Esophagus squamous epithelium (tissue), 4 donors: ENCODE measurements around the gene FBXW7.

Experiments used
- POLR2A ChIP-seq, 4 donors: fragments of 450-650 bp; IDR thresholded peaks; one replicate each; pipeline ENCODE4 v1.6.1; 2017; ENCODE audit warnings: antibody characterized with exemption in 4 of 4, mild to moderate bottlenecking in 4 of 4, moderate library complexity in 3 of 4
- TF ChIP-seq, protein P1 (sequence below), 6 experiments: fragments of 450-650 bp in 4 of 6; fragments of 200-600 bp in 2 of 6; sonication (generic) in 2 of 6; IDR thresholded peaks; one replicate each; pipeline ENCODE4 v1.5.1; 2016 to 2019; ENCODE audit warnings: antibody characterized with exemption in 6 of 6, mild to moderate bottlenecking in 4 of 6, moderate library complexity in 4 of 6

DNA sequence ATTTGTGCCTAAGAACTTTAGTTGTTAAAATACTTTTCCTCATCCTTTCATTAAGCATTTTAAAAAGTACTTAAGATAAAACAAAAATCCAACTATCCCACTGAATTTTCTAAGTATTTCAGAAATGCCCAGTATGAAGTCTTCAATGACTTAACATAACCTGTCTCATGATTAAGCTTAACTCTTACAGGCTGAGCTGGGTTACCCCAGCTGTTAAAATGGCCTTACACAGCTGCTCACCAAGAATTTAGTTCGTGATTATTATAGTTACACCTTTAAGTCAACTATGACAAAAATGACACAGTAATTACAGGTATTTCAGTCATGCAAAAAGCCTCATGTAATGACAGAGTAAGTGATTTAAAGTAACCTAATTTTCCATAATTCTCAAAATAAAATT, 145.7 kb downstream of the FBXW7 start:
- TF ChIP-seq POLR2A (IDR thresholded peaks at IDR 0.05), result no peak
- TF ChIP-seq, protein P1, sequence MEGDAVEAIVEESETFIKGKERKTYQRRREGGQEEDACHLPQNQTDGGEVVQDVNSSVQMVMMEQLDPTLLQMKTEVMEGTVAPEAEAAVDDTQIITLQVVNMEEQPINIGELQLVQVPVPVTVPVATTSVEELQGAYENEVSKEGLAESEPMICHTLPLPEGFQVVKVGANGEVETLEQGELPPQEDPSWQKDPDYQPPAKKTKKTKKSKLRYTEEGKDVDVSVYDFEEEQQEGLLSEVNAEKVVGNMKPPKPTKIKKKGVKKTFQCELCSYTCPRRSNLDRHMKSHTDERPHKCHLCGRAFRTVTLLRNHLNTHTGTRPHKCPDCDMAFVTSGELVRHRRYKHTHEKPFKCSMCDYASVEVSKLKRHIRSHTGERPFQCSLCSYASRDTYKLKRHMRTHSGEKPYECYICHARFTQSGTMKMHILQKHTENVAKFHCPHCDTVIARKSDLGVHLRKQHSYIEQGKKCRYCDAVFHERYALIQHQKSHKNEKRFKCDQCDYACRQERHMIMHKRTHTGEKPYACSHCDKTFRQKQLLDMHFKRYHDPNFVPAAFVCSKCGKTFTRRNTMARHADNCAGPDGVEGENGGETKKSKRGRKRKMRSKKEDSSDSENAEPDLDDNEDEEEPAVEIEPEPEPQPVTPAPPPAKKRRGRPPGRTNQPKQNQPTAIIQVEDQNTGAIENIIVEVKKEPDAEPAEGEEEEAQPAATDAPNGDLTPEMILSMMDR (IDR thresholded peaks at IDR 0.05), result no peak
